CD4-positive, CD25-positive, alpha-beta regulatory T cell (primary cell): ENCODE results near the gene KCNB1. TPM values are rescaled to one million over a fixed set of nuclear protein-coding genes. Genes with fewer than 3 reads are reported as not detected.

Experiments used
- ATAC-seq, 2 donors: fragments of 150-1000 bp; cut with Tn5 transposase; one replicate each; pipeline ENCODE4 v1.10.0; 2021; ENCODE audit warnings: low read depth in 2 of 2, moderate number of reproducible peaks in 2 of 2, moderate library complexity in 1 of 2
- DNase-seq, 3 donors: peaks; one replicate each; pipeline versions ENCODE4 v3.0.0 to v3.0.0-alpha.2; 2012 to 2022; ENCODE audit warnings: mixed read lengths in 1 of 3
- H3K27ac ChIP-seq: one replicate; pipeline ENCODE4 v1.7.0; 2013; ENCODE audit warnings: mild to moderate bottlenecking, low read length; ENCODE audit not compliant: insufficient read depth, poor library complexity, severe bottlenecking
- H3K27me3 ChIP-seq: one replicate; pipeline ENCODE4 v1.7.0; 2013; ENCODE audit warnings: low read length; ENCODE audit not compliant: control insufficient read depth, insufficient read depth
- H3K36me3 ChIP-seq: one replicate; pipeline ENCODE4 v1.7.0; 2013; ENCODE audit warnings: mild to moderate bottlenecking, low read length, moderate library complexity; ENCODE audit not compliant: control insufficient read depth, insufficient read depth
- H3K4me1 ChIP-seq: 2 replicates; pipeline ENCODE4 v1.7.0; 2013; ENCODE audit warnings: mild to moderate bottlenecking, low read length; ENCODE audit not compliant: insufficient read depth, control insufficient read depth, poor library complexity, severe bottlenecking
- H3K4me3 ChIP-seq: one replicate; pipeline ENCODE4 v1.7.0; 2013; ENCODE audit warnings: low read depth, mild to moderate bottlenecking, low read length, moderate library complexity
- H3K9me3 ChIP-seq, 2 experiments: 1 replicate in 1 of 2; 2 replicates in 1 of 2; pipeline ENCODE4 v1.7.0; 2013; ENCODE audit warnings: low read length in 2 of 2, mild to moderate bottlenecking in 1 of 2, moderate library complexity in 1 of 2; ENCODE audit not compliant: control insufficient read depth in 2 of 2
- H3K27ac Mint-ChIP-seq, 3 donors: one replicate each; pipeline ENCODE4 v1.8.0; 2020 to 2022; ENCODE audit warnings: mild to moderate bottlenecking in 3 of 3, mixed read lengths in 3 of 3, moderate library complexity in 2 of 3
- H3K27me3 Mint-ChIP-seq: one replicate; pipeline ENCODE4 v1.8.0; 2022; ENCODE audit warnings: mild to moderate bottlenecking, mixed read lengths
- H3K36me3 Mint-ChIP-seq: one replicate; pipeline ENCODE4 v1.8.0; 2020; ENCODE audit warnings: mixed read lengths
- H3K4me1 Mint-ChIP-seq, 4 donors: one replicate each; pipeline ENCODE4 v1.8.0; 2020 to 2022; ENCODE audit warnings: mixed read lengths in 4 of 4, mild to moderate bottlenecking in 1 of 4
- H3K4me3 Mint-ChIP-seq, 4 donors: one replicate each; pipeline ENCODE4 v1.8.0; 2020 to 2022; ENCODE audit warnings: mild to moderate bottlenecking in 4 of 4, mixed read lengths in 4 of 4, moderate library complexity in 3 of 4
- H3K9me3 Mint-ChIP-seq, 7 donors: one replicate each; pipeline ENCODE4 v1.8.0; 2020 to 2022; ENCODE audit warnings: mixed read lengths in 7 of 7, mild to moderate bottlenecking in 3 of 7, moderate library complexity in 2 of 7
- polyA plus RNA-seq, 4 donors: library from polyadenylated mRNA; unstranded; fragments of 300-500 nt; fragmentation: Illumina TruSeq; gene quantifications; one replicate each; pipeline ENCODE4 v1.2.3, GENCODE V29; 2021
- total RNA-seq: library from RNA; stranded (reverse); gene quantifications from one replicate; pipeline ENCODE4 v1.2.3, GENCODE V29; 2022

KCNB1 gene
- total and polyA plus RNA-seq, 5 donors from 2014 or later = 0.02 to 0.05 TPM; not detected in 3

DNA sequence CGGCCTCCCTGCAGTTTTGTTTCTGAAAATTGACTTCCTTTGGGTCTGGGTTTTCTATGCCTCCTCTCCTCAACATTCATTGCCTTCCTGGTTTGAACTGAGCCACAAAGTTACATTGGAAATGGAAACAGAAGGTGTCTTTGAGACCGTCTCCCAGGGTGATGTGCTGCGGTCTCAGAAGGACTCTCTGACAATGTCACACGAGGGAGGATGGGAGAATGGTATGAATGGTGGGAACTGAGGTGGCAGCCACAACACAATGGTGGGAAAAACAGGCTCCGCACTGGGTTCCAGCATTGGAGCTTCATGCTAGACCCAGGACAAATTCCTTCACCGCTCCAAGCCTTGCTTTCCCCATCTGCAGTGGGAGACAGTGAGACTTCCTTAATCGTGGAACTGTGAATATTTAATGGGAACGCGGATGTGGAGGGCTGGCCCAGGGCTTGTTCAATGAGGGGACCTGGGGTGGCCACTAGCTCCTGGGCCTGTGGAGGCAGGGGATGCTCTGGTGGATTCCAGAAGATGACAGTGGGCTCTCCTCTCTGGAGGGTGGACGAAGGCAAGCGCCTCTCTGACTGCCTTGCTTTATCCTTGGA is 73.9 kb downstream of the KCNB1 start:
- H3K27me3 Mint-ChIP-seq = peaks cover 27% of the 10 kb centered on the region
- no peaks in the 10 kb centered on the region for H3K9me3 Mint-ChIP-seq
- H3K4me1 ChIP-seq = no peaks in the 10 kb centered on the region
- ATAC-seq (no peak), DNase-seq (no peak)
- H3K27ac Mint-ChIP-seq = no peak overlapping the region
- H3K4me1 Mint-ChIP-seq = no peaks in the 10 kb centered on the region
- H3K27ac ChIP-seq = no peak overlapping the region
- peaks cover 2% of the 10 kb centered on the region for H3K27me3 ChIP-seq
- no peaks in the 10 kb centered on the region for H3K36me3 ChIP-seq
- H3K36me3 Mint-ChIP-seq = no peaks in the 10 kb centered on the region
- H3K9me3 ChIP-seq = no peaks in the 10 kb centered on the region
- H3K4me3 ChIP-seq = no peak overlapping the region
- no peak overlapping the region for H3K4me3 Mint-ChIP-seq

DNA sequence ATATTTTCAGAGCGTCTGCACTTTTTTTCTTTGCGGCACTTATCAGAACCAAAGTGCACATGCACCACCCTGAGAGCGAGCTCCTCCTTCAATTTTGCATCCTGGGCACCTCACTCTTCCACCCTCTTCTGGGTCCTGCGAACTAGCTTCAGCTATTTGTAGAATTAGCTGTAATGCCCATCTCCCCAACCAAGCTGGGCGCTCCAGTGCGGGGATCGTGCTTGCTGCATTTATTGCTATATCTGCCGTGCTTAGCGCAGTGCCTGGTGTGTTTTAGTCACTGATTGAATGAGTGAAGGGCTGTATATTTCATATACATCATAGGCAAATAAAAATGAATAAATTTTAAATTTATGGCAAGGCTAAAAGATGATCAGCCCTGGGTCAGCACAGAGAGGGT is 75.8 kb downstream of the KCNB1 start:
- Mint-ChIP-seq H3K27ac (no peak overlapping the region), H3K36me3 (peaks cover 4% of the 10 kb centered on the region), H3K4me3 (no peak overlapping the region), H3K9me3 (peaks cover 0 to 5% (median 0%) of the 10 kb centered on the region in 7 donors), H3K27me3 (peaks cover 12% of the 10 kb centered on the region), H3K4me1 (no peaks in the 10 kb centered on the region)
- Histone ChIP-seq H3K9me3 (no peaks in the 10 kb centered on the region), H3K4me3 (no peak overlapping the region), H3K4me1 (no peaks in the 10 kb centered on the region), H3K27me3 (peaks cover 2% of the 10 kb centered on the region), H3K36me3 (no peaks in the 10 kb centered on the region), H3K27ac (no peak overlapping the region)
- no peak for DNase-seq
- ATAC-seq = no peak

DNA sequence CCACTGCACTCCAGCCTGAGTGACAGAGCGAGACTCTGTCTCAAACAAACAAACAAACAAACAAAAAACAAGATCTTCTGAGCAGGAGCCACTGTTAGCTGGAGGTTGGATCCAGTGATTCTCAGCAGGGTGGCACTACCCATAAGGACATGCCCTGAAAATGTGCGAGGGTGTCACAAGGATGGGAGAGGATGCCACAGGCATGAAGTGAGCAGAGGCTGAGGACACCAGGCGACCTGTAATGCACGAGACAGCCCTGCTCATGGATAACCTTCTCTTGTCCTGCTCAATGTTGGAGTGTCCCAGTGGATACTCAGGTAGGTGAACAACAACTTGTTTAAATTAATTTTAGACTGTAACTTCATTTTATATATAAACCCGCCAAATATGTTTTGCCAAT is 76.8 kb downstream of the KCNB1 start:
- Mint-ChIP-seq H3K9me3 (peaks cover 0 to 7% (median 0%) of the 10 kb centered on the region in 7 donors), H3K4me1 (no peaks in the 10 kb centered on the region), H3K27ac (no peak overlapping the region), H3K4me3 (no peak overlapping the region), H3K36me3 (peaks cover 4% of the 10 kb centered on the region), H3K27me3 (peaks cover 10% of the 10 kb centered on the region)
- Histone ChIP-seq H3K36me3 (no peaks in the 10 kb centered on the region), H3K4me1 (no peaks in the 10 kb centered on the region), H3K4me3 (no peak overlapping the region), H3K9me3 (no peaks in the 10 kb centered on the region), H3K27ac (no peak overlapping the region), H3K27me3 (peaks cover 2% of the 10 kb centered on the region)
- DNase-seq (no peak), ATAC-seq (no peak)

DNA sequence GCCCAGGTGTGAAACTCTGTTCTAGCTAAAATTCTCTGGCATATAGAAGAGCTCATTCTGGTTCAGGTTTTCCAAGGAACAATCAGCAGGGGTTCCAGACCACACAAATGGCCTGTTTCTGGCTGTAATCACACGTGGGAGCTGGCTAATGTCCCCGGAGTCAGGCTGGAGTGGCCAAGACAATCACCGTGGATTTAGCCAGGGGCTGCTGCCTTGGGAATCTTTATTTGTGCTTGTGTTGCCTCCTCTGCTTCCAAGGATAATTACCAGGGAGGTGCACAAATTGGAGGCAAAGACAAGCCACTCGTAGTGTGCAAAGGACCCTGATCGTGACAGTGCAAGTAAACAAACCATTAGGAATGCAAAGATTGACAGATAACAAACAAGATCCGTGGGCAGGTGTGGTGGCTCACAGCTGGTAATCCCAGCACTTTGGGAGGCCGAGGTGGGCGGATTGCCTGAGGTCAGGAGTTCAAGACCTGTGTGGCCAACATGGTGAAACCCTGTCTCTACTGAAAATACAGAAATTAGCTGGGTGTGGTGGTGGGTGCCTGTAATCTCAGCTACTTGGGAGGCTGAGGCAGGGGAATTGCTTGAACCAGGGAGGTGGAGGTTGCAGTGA is 77.3 kb downstream of the KCNB1 start:
- no peak overlapping the region for H3K27ac ChIP-seq
- DNase-seq (no peak), ATAC-seq (no peak)
- H3K27ac Mint-ChIP-seq = peak overlapping the region in 1 of 3 donors; percentile 38
- peaks cover 0 to 7% (median 0%) of the 10 kb centered on the region in 7 donors for H3K9me3 Mint-ChIP-seq
- no peaks in the 10 kb centered on the region for H3K36me3 ChIP-seq
- H3K9me3 ChIP-seq = no peaks in the 10 kb centered on the region
- H3K27me3 Mint-ChIP-seq = peaks cover 10% of the 10 kb centered on the region
- peaks cover 2% of the 10 kb centered on the region for H3K27me3 ChIP-seq
- H3K4me1 Mint-ChIP-seq = no peaks in the 10 kb centered on the region
- H3K4me3 Mint-ChIP-seq = no peak overlapping the region
- H3K4me1 ChIP-seq = no peaks in the 10 kb centered on the region
- H3K36me3 Mint-ChIP-seq = peaks cover 4% of the 10 kb centered on the region
- no peak overlapping the region for H3K4me3 ChIP-seq

DNA sequence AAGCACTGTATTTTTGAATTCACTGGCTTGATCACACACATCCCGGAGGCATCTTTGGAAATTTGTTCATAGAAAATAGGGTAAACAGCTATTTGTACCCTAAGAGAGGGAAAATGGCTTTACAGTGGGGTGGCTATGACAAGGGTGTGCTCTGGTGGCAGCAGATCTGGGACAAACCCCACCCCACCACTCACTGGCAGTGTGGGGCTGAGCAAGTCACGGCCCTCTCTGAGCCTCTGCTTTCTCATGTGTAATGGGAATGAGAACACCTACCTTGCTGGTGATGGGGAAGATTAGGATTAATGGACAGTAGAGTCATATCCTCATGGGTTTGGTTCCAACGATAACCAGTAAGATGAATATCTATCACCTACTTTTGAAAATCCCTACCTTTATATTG is 78.0 kb downstream of the KCNB1 start:
- Histone ChIP-seq H3K27me3 (peaks cover 2% of the 10 kb centered on the region), H3K4me3 (no peak overlapping the region), H3K27ac (no peak overlapping the region), H3K9me3 (no peaks in the 10 kb centered on the region), H3K4me1 (no peaks in the 10 kb centered on the region), H3K36me3 (no peaks in the 10 kb centered on the region)
- Mint-ChIP-seq H3K27ac (no peak overlapping the region), H3K4me1 (no peaks in the 10 kb centered on the region), H3K9me3 (peaks cover 0 to 7% (median 0%) of the 10 kb centered on the region in 7 donors), H3K4me3 (no peak overlapping the region), H3K36me3 (peaks cover 4% of the 10 kb centered on the region), H3K27me3 (peaks cover 9% of the 10 kb centered on the region)
- no peak for ATAC-seq
- DNase-seq = no peak

DNA sequence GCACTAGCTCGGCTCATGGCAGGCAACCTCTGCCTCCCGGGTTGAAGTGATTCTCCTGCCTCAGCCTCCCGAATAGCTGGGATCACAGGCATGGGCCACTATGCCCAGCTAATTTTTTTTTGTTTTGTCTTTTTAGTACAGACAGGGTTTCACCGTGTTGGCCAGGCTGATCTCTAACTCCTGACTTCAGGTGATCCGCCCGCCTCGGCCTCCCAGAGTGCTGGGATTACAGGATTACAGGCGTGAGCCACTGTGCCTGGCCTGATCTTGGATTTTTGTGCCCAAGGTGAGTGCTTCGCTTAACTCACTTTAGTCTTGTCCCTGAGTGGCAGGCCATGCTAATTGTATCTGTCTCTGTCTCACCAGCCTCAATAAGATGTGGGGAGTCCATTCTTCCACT is 78.6 kb downstream of the KCNB1 start:
- Histone ChIP-seq H3K36me3 (no peaks in the 10 kb centered on the region), H3K9me3 (no peaks in the 10 kb centered on the region), H3K27me3 (peaks cover 2% of the 10 kb centered on the region), H3K27ac (no peak overlapping the region), H3K4me3 (no peak overlapping the region), H3K4me1 (no peaks in the 10 kb centered on the region)
- ATAC-seq = no peak
- Mint-ChIP-seq H3K9me3 (peaks cover 0 to 7% (median 0%) of the 10 kb centered on the region in 7 donors), H3K4me1 (no peaks in the 10 kb centered on the region), H3K27me3 (peaks cover 6% of the 10 kb centered on the region), H3K4me3 (no peak overlapping the region), H3K27ac (no peak overlapping the region), H3K36me3 (peaks cover 4% of the 10 kb centered on the region)
- DNase-seq = no peak

DNA sequence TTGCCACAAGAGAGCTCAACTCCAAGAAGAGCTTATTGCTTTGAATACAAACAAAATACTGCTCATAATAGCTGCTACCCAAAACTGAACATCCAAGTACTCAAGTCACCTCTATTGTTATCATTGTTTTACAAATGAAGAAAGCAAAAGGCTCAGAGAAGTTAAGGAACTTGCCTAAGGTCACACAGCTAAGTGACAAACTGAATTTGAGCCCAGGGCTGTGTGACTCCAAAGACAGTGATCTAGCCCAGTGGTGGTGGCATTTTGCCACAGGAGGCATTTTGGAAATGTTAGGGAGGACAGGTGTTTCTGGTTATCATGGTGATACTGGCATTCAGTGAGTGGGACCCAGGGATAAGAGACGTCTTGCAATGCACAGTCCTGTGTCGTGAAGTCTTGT is 79.5 kb downstream of the KCNB1 start:
- Mint-ChIP-seq H3K27me3 (peaks cover 6% of the 10 kb centered on the region), H3K4me3 (no peak overlapping the region), H3K36me3 (peaks cover 4% of the 10 kb centered on the region), H3K4me1 (no peaks in the 10 kb centered on the region), H3K9me3 (peaks cover 0 to 9% (median 0%) of the 10 kb centered on the region in 7 donors), H3K27ac (no peak overlapping the region)
- no peaks in the 10 kb centered on the region for H3K36me3 ChIP-seq
- H3K27ac ChIP-seq = no peak overlapping the region
- peaks cover 2% of the 10 kb centered on the region for H3K27me3 ChIP-seq
- no peak for ATAC-seq
- H3K9me3 ChIP-seq = no peaks in the 10 kb centered on the region
- H3K4me1 ChIP-seq = no peaks in the 10 kb centered on the region
- DNase-seq = no peak
- H3K4me3 ChIP-seq = no peak overlapping the region

DNA sequence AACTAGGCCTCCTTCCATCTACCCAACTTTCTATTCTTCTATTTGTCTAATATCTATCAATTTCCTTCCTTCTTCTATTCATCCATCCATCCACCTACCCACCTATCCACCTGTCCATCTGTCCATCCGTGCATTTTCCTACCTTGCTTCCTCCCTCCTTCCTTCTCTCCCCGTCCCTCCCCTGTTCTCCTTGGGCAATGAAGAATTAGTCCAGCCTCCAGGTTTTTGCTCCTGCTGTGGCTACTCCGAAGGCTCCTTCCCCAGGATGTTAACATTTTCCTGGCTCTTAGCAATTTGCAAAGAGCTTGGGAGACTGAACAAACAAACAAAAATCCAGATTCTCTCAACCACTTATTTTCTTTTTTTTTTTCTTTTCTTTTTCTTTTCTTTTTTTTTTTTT is 81.6 kb downstream of the KCNB1 start:
- no peak for ATAC-seq
- H3K36me3 ChIP-seq = no peaks in the 10 kb centered on the region
- H3K27ac ChIP-seq = no peak overlapping the region
- no peak for DNase-seq
- no peak overlapping the region for H3K27ac Mint-ChIP-seq
- H3K27me3 Mint-ChIP-seq = peaks cover 10% of the 10 kb centered on the region
- no peaks in the 10 kb centered on the region for H3K4me1 Mint-ChIP-seq
- H3K9me3 ChIP-seq = no peaks in the 10 kb centered on the region
- no peak overlapping the region for H3K4me3 ChIP-seq
- no peaks in the 10 kb centered on the region for H3K4me1 ChIP-seq
- H3K27me3 ChIP-seq = no peaks in the 10 kb centered on the region
- no peak overlapping the region for H3K4me3 Mint-ChIP-seq
- H3K9me3 Mint-ChIP-seq = peaks cover 0 to 9% (median 0%) of the 10 kb centered on the region in 7 donors
- peaks cover 4% of the 10 kb centered on the region for H3K36me3 Mint-ChIP-seq
